ENCODE results near the gene PAK2. TPM values are rescaled to one million over a fixed set of nuclear protein-coding genes. Genes with fewer than 3 reads are reported as not detected.

PAK2 gene
- total and polyA plus RNA-seq, 12 donors: 14.5 to 62.2 (median 50.4) TPM

GRCh38 chr3:196775938-196776337, 36.3 kb downstream of the PAK2 start:
- intact Hi-C loops (cut with DNase I): no loop called here
- no peak overlapping the region for H3K27ac ChIP-seq

GRCh38 chr3:196777836-196778235, 38.2 kb downstream of the PAK2 start:
- H3K4me1 ChIP-seq: peaks cover 7 to 57% (median 30%) of the 10 kb centered on the region in 9 donors

More at GRCh38 chr3:196775938-196776337, 36.3 kb downstream of the PAK2 start:
- 87 to 89% methylated on average over 9 of the region's 9 CpGs for WGBS, 2 donors
- peaks cover 0 to 22% (median 0%) of the 10 kb centered on the region in 9 donors for H3K36me3 ChIP-seq
- no peak overlapping the region for H3K4me3 ChIP-seq
- ATAC-seq (no peak), DNase-seq (no peak)
- H3K4me1 ChIP-seq: peaks cover 7 to 65% (median 36%) of the 10 kb centered on the region in 9 donors
- H3K9me3 ChIP-seq: peaks cover 0 to 9% (median 0%) of the 10 kb centered on the region in 11 donors
- TF ChIP-seq CTCF (IDR thresholded peaks at IDR 0.05): no peak
- H3K27me3 ChIP-seq: no peaks in the 10 kb centered on the region

GRCh38 chr3:196778755-196779154, 39.1 kb downstream of the PAK2 start:
- intact Hi-C loops (cut with DNase I): no loop called here
- no peaks in the 10 kb centered on the region for H3K27me3 ChIP-seq
- H3K9me3 ChIP-seq: peaks cover 0 to 9% (median 0%) of the 10 kb centered on the region in 11 donors
- DNase-seq (no peak), ATAC-seq (peak in 1 of 8 donors; percentile 32)
- H3K4me1 ChIP-seq: peaks cover 0 to 48% (median 21%) of the 10 kb centered on the region in 9 donors
- H3K4me3 ChIP-seq: no peak overlapping the region
- H3K27ac ChIP-seq: no peak overlapping the region
- WGBS, 2 donors: 79 to 91% methylated on average over 4 of the region's 4 CpGs
- no peak for TF ChIP-seq CTCF (IDR thresholded peaks at IDR 0.05)
- H3K36me3 ChIP-seq: peaks cover 0 to 38% (median 12%) of the 10 kb centered on the region in 9 donors

More at GRCh38 chr3:196777836-196778235, 38.2 kb downstream of the PAK2 start:
- Histone ChIP-seq H3K27ac (no peak overlapping the region), H3K27me3 (no peaks in the 10 kb centered on the region), H3K36me3 (peaks cover 0 to 29% (median 3%) of the 10 kb centered on the region in 9 donors), H3K4me3 (no peak overlapping the region), H3K9me3 (peaks cover 0 to 9% (median 0%) of the 10 kb centered on the region in 11 donors)
- intact Hi-C loops (cut with DNase I): no loop called here
- DNase-seq: no peak
- no peak for ATAC-seq
- TF ChIP-seq CTCF (IDR thresholded peaks at IDR 0.05): no peak
- 90 to 94% methylated on average over 8 of the region's 8 CpGs for WGBS, 2 donors

- no peak for ATAC-seq
- 84 to 88% methylated on average over 4 of the region's 4 CpGs for WGBS, 2 donors
- DNase-seq: no peak
- peaks cover 0 to 11% (median 0%) of the 10 kb centered on the region in 11 donors for H3K9me3 ChIP-seq
- no peak overlapping the region for H3K4me3 ChIP-seq
- intact Hi-C loops (cut with DNase I): no loop called here
- peaks cover 0 to 19% (median 7%) of the 10 kb centered on the region in 9 donors for H3K4me1 ChIP-seq
- TF ChIP-seq CTCF (IDR thresholded peaks at IDR 0.05): no peak
- H3K36me3 ChIP-seq: peaks cover 0 to 56% (median 21%) of the 10 kb centered on the region in 9 donors
- H3K27me3 ChIP-seq: no peaks in the 10 kb centered on the region
- no peak overlapping the region for H3K27ac ChIP-seq
Measured at GRCh38 chr3:196782511-196782910, 42.9 kb downstream of the PAK2 start.

Data from heart right ventricle (tissue), 16 donors.